CD4-positive, alpha-beta T cell treated with Interleukin-2 at 100 ng/mL for 4 hours (primary cell): ENCODE data around the gene ZBTB48.
"Not testable (repeated sequence)": the region's sequence is repeated elsewhere in the genome, so short reads cannot be mapped to it uniquely, and the experiment has no call there.

ENCODE experiments used
- DNase-seq: peaks from one replicate; pipeline ENCODE4 v3.0.0-alpha.2; 2020; ENCODE audit warnings: low spot score

The ZBTB48 gene

GRCh38 chr1:6579374-6580118 is at the start of gene ZBTB48:
ZBTB48 (plus strand) TSS chr1:6579994; CDS start chr1:6580610, 616 bp downstream.
- DNase-seq, result peak; percentile 97

- no peak for DNase-seq
Measured at GRCh38 chr1:6530504-6531160, 49.2 kb upstream of the ZBTB48 start.

GRCh38 chr1:6531996-6532395 is 47.8 kb upstream of the ZBTB48 start:
- DNase-seq, result no peak

- DNase-seq, result no peak
Measured at GRCh38 chr1:6534248-6534822, 45.5 kb upstream of the ZBTB48 start.

- DNase-seq, result no peak
Measured at GRCh38 chr1:6535214-6535613, 44.6 kb upstream of the ZBTB48 start.

GRCh38 chr1:6536291-6536690 is 43.5 kb upstream of the ZBTB48 start:
- DNase-seq, result no peak

GRCh38 chr1:6538956-6539355 is 40.8 kb upstream of the ZBTB48 start:
- no peak for DNase-seq

GRCh38 chr1:6544831-6545230 is 35.0 kb upstream of the ZBTB48 start:
- DNase-seq, result peak; percentile 39

- DNase-seq, result peak; percentile 6
Measured at GRCh38 chr1:6545276-6546112, 34.3 kb upstream of the ZBTB48 start.

- DNase-seq, result no peak
Measured at GRCh38 chr1:6546326-6546725, 33.5 kb upstream of the ZBTB48 start.

- DNase-seq, result no peak
Measured at GRCh38 chr1:6547301-6547700, 32.5 kb upstream of the ZBTB48 start.

- peak; percentile 96 for DNase-seq
Measured at GRCh38 chr1:6554031-6554906, 25.5 kb upstream of the ZBTB48 start, which contains the start of gene NOL9. NOL9 (minus strand) TSS chr1:6554513; CDS start chr1:6554502, 11 bp downstream.

GRCh38 chr1:6554907-6555778 is 24.7 kb upstream of the ZBTB48 start, which contains the start of gene TAS1R1:
TAS1R1 (plus strand) TSS chr1:6555307; CDS start chr1:6555374, 67 bp downstream.
- DNase-seq, result no peak

GRCh38 chr1:6557597-6557996 is 22.2 kb upstream of the ZBTB48 start:
- DNase-seq, result no peak

GRCh38 chr1:6559161-6559560 is 20.6 kb upstream of the ZBTB48 start:
- DNase-seq, result not testable (repeated sequence)

GRCh38 chr1:6560267-6560666 is 19.5 kb upstream of the ZBTB48 start:
- DNase-seq, result no peak

GRCh38 chr1:6569033-6569432 is 10.8 kb upstream of the ZBTB48 start:
- no peak for DNase-seq

- no peak for DNase-seq
Measured at GRCh38 chr1:6570100-6570499, 9.7 kb upstream of the ZBTB48 start.

GRCh38 chr1:6570987-6571386 is 8.8 kb upstream of the ZBTB48 start:
- DNase-seq, result no peak
